Breast epithelium (tissue), 4 donors: ENCODE results near the gene KRT85. TPM values are rescaled to one million over a fixed set of nuclear protein-coding genes. Genes with fewer than 3 reads are reported as not detected.
A peak's percentile ranks its signal among the peaks of the same experiment; 100 is the strongest.
"Not testable (repeated sequence)": the region's sequence is repeated elsewhere in the genome, so short reads cannot be mapped to it uniquely, and the experiment has no call there.

Experiments
- DNase-seq, 2 donors: peaks; one replicate each; pipeline ENCODE4 v3.0.0-alpha.2; 2019; ENCODE audit warnings: low spot score in 2 of 2
- H3K27ac ChIP-seq, 2 donors: fragments of 200-600 bp; sonication (generic) in 1 of 2; one replicate each; pipeline ENCODE4 v1.5.1; 2016 to 2019; ENCODE audit warnings: mild to moderate bottlenecking in 1 of 2
- H3K27me3 ChIP-seq, 2 donors: fragments of 200-600 bp; sonication (generic) in 1 of 2; one replicate each; pipeline versions ENCODE4 v1.5.1 to v1.6.0; 2017 to 2019; ENCODE audit warnings: control low read depth in 1 of 2, mild to moderate bottlenecking in 1 of 2
- H3K36me3 ChIP-seq: fragments of 200-600 bp; one replicate; pipeline ENCODE4 v1.5.1; 2019
- H3K4me1 ChIP-seq, 2 donors: fragments of 200-600 bp; sonication (generic); one replicate each; pipeline ENCODE4 v1.5.1; 2016 to 2019; ENCODE audit warnings: control low read depth in 1 of 2
- H3K4me3 ChIP-seq, 3 donors: fragments of 200-600 bp; sonication (generic); 1 replicate in 2 of 3; 2 replicates in 1 of 3; pipeline ENCODE4 v1.5.1; 2016 to 2019; ENCODE audit warnings: mild to moderate bottlenecking in 3 of 3, moderate library complexity in 2 of 3
- H3K9me3 ChIP-seq, 2 donors: fragments of 200-600 bp; sonication (generic) in 1 of 2; one replicate each; pipeline ENCODE4 v1.5.1; 2016 to 2019; ENCODE audit warnings: control low read depth in 1 of 2
- POLR2A ChIP-seq: fragments of 450-650 bp; IDR thresholded peaks from one replicate; pipeline ENCODE4 v1.6.1; 2016; ENCODE audit warnings: antibody characterized with exemption, mild to moderate bottlenecking, moderate library complexity
- POLR2AphosphoS5 ChIP-seq, 3 donors: sonication (generic); formaldehyde crosslinking; IDR thresholded peaks; one replicate each; pipeline ENCODE4 v1.6.1; 2017; ENCODE audit warnings: antibody characterized with exemption in 3 of 3
- intact Hi-C: fragments of 100-400 bp; cut with DNase I; formaldehyde crosslinking; loops from one replicate; pipeline ENCODE4 v1.15.1; 2023; ENCODE audit warnings: low total_unique reads
- total RNA-seq, 3 donors: library from RNA; depleted of rRNA; stranded (reverse); fragments of >200 nt; gene quantifications; one replicate each; pipeline ENCODE4 v1.1.0, GENCODE V29; 2016
- TF ChIP-seq, protein P1 (sequence below), 3 donors: fragments of 450-650 bp; IDR thresholded peaks; one replicate each; pipeline ENCODE4 v1.5.1; 2016 to 2017; ENCODE audit warnings: antibody characterized with exemption in 3 of 3, mild to moderate bottlenecking in 3 of 3, moderate library complexity in 3 of 3

KRT85 gene
- total RNA-seq, 3 donors from 2014 or later: not detected

DNA sequence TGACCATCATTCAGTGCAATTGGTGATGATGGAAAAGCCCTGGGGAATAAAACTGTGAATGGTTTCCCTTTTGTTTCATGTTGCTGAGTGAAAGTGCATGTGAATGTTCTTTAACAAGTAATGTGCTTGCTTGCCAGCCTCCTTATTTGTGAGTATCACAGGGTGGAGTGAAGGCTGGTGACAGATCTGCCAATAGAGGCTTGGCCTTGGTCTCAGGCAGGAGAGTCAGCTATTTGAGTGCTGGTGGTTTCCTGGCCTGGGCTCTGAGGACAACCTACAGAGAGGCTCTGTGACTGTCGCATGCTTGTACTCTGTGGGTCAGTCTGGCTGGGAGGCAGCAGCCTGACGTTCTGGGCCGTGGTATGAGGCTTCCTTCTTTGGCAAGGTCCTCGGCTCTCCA is 20.7 kb downstream of the KRT85 start:
- H3K4me1 ChIP-seq: no peaks in the 10 kb centered on the region
- intact Hi-C loops: no loop called here

DNA sequence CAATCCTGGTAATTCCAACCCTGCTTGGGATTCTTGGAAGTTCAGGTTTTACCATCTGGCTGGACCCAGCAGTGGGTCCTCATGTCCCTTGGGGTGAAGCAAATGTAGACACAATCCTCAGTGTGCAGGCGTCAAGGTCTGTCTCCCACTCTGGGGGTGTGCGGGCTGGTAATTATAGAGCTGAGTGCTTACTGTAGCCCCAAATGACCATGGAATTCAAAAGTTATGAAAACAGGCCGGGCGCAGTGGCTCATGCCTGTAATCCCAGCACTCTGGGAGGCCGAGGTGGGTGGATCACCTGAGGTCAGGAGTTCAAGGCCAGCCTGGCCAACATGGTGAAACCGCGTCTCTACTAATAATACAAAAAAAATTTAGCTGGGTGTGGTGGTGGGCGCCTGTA is 22.2 kb downstream of the KRT85 start:
- intact Hi-C loops, H3K36me3 ChIP-seq, H3K27me3 ChIP-seq, H3K4me3 ChIP-seq, DNase-seq, H3K4me1 ChIP-seq: not testable (repeated sequence)
- H3K27ac ChIP-seq: peak overlapping the region; percentile 7 to 45
- H3K9me3 ChIP-seq: peaks cover 4 to 14% of the 10 kb centered on the region in 2 donors

More for the DNA sequence above, 20.7 kb downstream of the KRT85 start:
- Histone ChIP-seq H3K27ac (peak overlapping the region; percentile 45 to 68), H3K9me3 (peaks cover 4 to 14% of the 10 kb centered on the region in 2 donors), H3K36me3 (no peaks in the 10 kb centered on the region), H3K4me3 (no peak overlapping the region), H3K27me3 (no peaks in the 10 kb centered on the region)
- TF ChIP-seq POLR2AphosphoS5 (IDR thresholded peaks at IDR 0.05): no peak
- TF ChIP-seq, protein P1, sequence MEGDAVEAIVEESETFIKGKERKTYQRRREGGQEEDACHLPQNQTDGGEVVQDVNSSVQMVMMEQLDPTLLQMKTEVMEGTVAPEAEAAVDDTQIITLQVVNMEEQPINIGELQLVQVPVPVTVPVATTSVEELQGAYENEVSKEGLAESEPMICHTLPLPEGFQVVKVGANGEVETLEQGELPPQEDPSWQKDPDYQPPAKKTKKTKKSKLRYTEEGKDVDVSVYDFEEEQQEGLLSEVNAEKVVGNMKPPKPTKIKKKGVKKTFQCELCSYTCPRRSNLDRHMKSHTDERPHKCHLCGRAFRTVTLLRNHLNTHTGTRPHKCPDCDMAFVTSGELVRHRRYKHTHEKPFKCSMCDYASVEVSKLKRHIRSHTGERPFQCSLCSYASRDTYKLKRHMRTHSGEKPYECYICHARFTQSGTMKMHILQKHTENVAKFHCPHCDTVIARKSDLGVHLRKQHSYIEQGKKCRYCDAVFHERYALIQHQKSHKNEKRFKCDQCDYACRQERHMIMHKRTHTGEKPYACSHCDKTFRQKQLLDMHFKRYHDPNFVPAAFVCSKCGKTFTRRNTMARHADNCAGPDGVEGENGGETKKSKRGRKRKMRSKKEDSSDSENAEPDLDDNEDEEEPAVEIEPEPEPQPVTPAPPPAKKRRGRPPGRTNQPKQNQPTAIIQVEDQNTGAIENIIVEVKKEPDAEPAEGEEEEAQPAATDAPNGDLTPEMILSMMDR (IDR thresholded peaks at IDR 0.05): no peak
- no peak for TF ChIP-seq POLR2A
- DNase-seq: no peak

DNA sequence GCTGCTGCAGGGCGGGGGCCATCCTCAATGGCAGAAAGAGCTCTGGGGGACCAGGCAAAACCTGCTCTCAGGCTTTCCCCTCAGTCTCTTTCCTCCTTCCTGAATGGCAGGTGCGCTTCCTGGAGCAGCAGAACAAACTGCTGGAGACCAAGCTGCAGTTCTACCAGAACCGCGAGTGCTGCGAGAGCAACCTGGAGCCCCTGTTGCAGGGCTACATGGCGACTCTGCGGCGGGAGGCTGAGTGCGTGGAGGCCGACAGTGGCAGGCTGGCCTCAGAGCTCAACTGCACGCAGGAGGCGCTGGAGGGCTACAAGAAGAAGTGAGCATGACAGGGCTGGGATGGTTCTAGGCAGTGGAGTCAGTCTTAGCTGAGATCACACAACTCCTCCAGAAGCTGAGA is 23.2 kb downstream of the KRT85 start:
- intact Hi-C loops: no loop called here
- H3K4me1 ChIP-seq: no peaks in the 10 kb centered on the region
- DNase-seq: no peak

DNA sequence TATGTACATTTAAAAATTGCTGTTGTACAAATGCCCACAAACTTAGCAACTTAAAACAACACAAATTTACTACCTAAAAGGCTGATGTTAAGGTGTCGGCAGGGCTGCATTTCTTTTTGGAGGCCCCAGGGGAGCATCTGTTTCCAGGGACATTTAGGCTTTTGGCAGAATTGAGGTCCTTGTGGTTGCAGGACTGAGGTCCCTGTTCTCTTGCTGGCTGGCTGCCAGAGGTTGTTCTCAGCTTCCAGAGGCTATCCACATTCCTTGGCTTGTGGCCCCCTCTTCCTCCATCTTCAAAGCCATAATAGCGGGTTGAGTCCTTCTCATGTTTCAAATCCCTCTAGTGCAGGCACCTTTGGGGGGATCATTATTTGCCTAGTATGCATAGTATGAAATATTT is 23.7 kb downstream of the KRT85 start:
- no peak for DNase-seq
- Histone ChIP-seq H3K36me3 (no peaks in the 10 kb centered on the region), H3K4me1 (no peaks in the 10 kb centered on the region), H3K27me3 (no peaks in the 10 kb centered on the region), H3K4me3 (no peak overlapping the region), H3K27ac (no peak overlapping the region), H3K9me3 (peaks cover 4 to 14% of the 10 kb centered on the region in 2 donors)
- intact Hi-C loops: no loop called here
- TF ChIP-seq POLR2AphosphoS5 (IDR thresholded peaks at IDR 0.05) (no peak), POLR2A (no peak)
- TF ChIP-seq, protein P1 (IDR thresholded peaks at IDR 0.05): no peak

More for the DNA sequence above, 23.2 kb downstream of the KRT85 start:
- no peak overlapping the region for H3K27ac ChIP-seq
- no peak overlapping the region for H3K4me3 ChIP-seq
- H3K9me3 ChIP-seq: peaks cover 4 to 14% of the 10 kb centered on the region in 2 donors
- H3K27me3 ChIP-seq: no peaks in the 10 kb centered on the region
- TF ChIP-seq, protein P1 (IDR thresholded peaks at IDR 0.05): no peak
- no peak for TF ChIP-seq POLR2AphosphoS5 (IDR thresholded peaks at IDR 0.05)
- no peaks in the 10 kb centered on the region for H3K36me3 ChIP-seq

DNA sequence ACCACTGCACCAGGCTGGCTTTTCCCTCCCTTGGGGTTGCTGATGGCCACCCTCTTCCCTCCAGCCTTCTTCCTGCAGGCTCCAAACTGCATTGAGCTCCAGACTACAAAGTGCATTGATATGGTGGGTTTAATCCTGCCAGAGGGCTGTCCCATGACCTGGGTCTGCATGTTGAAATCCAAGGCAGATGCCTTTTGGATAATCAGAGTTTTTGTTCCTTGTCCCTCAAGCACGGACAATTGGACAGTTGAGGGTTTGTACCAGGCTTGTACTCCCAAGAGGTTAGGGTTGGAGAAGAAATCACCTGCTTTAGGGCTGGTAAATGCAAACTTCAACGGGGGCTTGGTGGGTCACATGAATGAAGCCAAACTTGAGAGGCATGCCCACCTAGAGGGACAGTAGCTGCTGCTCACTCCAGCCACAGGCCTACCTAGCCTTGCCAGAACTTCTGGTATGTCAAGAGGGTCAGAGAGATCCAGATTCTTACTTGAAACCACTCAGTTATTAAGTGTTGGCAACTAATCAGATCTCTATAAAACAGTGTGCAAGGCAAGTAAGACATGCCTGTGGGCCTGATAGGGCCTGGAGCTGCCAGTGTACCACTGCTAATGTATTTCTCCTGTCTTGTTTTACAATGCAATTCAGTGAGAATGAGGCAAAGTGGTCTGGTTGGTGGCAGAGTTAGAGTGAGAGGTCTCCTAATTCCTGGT is 24.3 kb downstream of the KRT85 start:
- TF ChIP-seq, protein P1 (IDR thresholded peaks at IDR 0.05): no peak
- TF ChIP-seq POLR2A: no peak
- no peak for TF ChIP-seq POLR2AphosphoS5 (IDR thresholded peaks at IDR 0.05)
- Histone ChIP-seq H3K27ac (no peak overlapping the region), H3K27me3 (no peaks in the 10 kb centered on the region), H3K36me3 (no peaks in the 10 kb centered on the region), H3K4me1 (no peaks in the 10 kb centered on the region), H3K4me3 (no peak overlapping the region), H3K9me3 (peaks cover 4 to 14% of the 10 kb centered on the region in 2 donors)
- no peak for DNase-seq
- intact Hi-C loops: no loop called here
